MM.1S (cell line): ENCODE data around the gene GGN.
A peak's percentile ranks its signal among the peaks of the same experiment; 100 is the strongest.
"Not testable (repeated sequence)": the region's sequence is repeated elsewhere in the genome, so short reads cannot be mapped to it uniquely, and the experiment has no call there.

Experiments used
- DNase-seq: peaks from one replicate; pipeline ENCODE4 v3.0.0-alpha.2; 2015
- H2AFZ ChIP-seq: fragments of 300-600 bp; sonication (generic); 2 replicates; pipeline ENCODE4 v1.6.0; 2016; ENCODE audit warnings: antibody characterized with exemption, low read length
- H3F3A ChIP-seq: fragments of 300-600 bp; sonication (generic); 2 replicates; pipeline ENCODE4 v1.6.1; 2016; ENCODE audit warnings: mild to moderate bottlenecking, antibody characterized with exemption, low read length, moderate library complexity, mixed read lengths; ENCODE audit not compliant: insufficient read depth
- H3K27ac ChIP-seq: fragments of 300-600 bp; sonication (generic); 2 replicates; pipeline ENCODE4 v1.5.1; 2016; ENCODE audit warnings: mild to moderate bottlenecking, low read length
- H3K27me3 ChIP-seq: fragments of 300-600 bp; sonication (generic); replicated peaks from 2 replicates; pipeline ENCODE4 v1.6.0; 2016; ENCODE audit warnings: low read length; ENCODE audit not compliant: insufficient read depth
- H3K36me3 ChIP-seq: fragments of 300-600 bp; sonication (generic); replicated peaks from 2 replicates; pipeline ENCODE4 v1.6.1; 2016; ENCODE audit warnings: mild to moderate bottlenecking, low read length, mixed read lengths; ENCODE audit not compliant: insufficient read depth
- H3K4me1 ChIP-seq: fragments of 300-600 bp; sonication (generic); 2 replicates; pipeline ENCODE4 v1.6.1; 2016; ENCODE audit warnings: low read length, mixed read lengths
- H3K4me2 ChIP-seq: fragments of 300-600 bp; sonication (generic); 2 replicates; pipeline ENCODE4 v1.6.0; 2016; ENCODE audit warnings: low read depth, low read length
- H3K4me3 ChIP-seq: fragments of 300-600 bp; sonication (generic); 2 replicates; pipeline ENCODE4 v1.5.1; 2016; ENCODE audit warnings: low read length, mixed read lengths
- H3K79me2 ChIP-seq: fragments of 300-600 bp; sonication (generic); 2 replicates; pipeline ENCODE4 v1.6.1; 2016; ENCODE audit warnings: mixed run types, low read length, mixed read lengths
- H3K9ac ChIP-seq: fragments of 300-600 bp; sonication (generic); 2 replicates; pipeline ENCODE4 v1.6.1; 2016; ENCODE audit warnings: low read length, mixed read lengths
- H3K9me2 ChIP-seq: fragments of 300-600 bp; sonication (generic); replicated peaks from 2 replicates; pipeline ENCODE4 v1.6.1; 2016; ENCODE audit warnings: mild to moderate bottlenecking, low read length, mixed read lengths; ENCODE audit not compliant: insufficient read depth
- H3K9me3 ChIP-seq: fragments of 300-600 bp; sonication (generic); replicated peaks from 2 replicates; pipeline ENCODE4 v1.6.1; 2016; ENCODE audit warnings: mild to moderate bottlenecking, low read length, mixed read lengths; ENCODE audit not compliant: insufficient read depth
- H4K20me1 ChIP-seq: fragments of 300-600 bp; sonication (generic); 2 replicates; pipeline ENCODE4 v1.6.1; 2016; ENCODE audit warnings: mild to moderate bottlenecking, low read length, moderate library complexity, mixed read lengths; ENCODE audit not compliant: insufficient read depth
- EZH2 ChIP-seq: fragments of 300-600 bp; sonication (generic); optimal IDR thresholded peaks from 2 replicates; pipeline ENCODE3; 2017; ENCODE audit warnings: low read depth, mild to moderate bottlenecking, antibody characterized with exemption, low read length, mixed read lengths
- EZH2phosphoT487 ChIP-seq: fragments of 300-600 bp; sonication (generic); IDR thresholded peaks from 2 replicates; pipeline ENCODE4 v1.6.1; 2018; ENCODE audit warnings: antibody characterized with exemption, low read length
- TF ChIP-seq, protein P1 (sequence below): fragments of 300-600 bp; sonication (generic); IDR thresholded peaks from 2 replicates; pipeline ENCODE4 v1.5.1; 2016; ENCODE audit warnings: antibody characterized with exemption, low read length, mixed read lengths

The GGN gene

GRCh38 chr19:38370299-38370698 lies 17.5 kb downstream of the GGN start:
- no peak overlapping the region for H2AFZ ChIP-seq
- no peaks in the 10 kb centered on the region for H3F3A ChIP-seq
- H3K4me1 ChIP-seq: no peaks in the 10 kb centered on the region
- no peak overlapping the region for H3K4me3 ChIP-seq
- H3K9me3 ChIP-seq: no peaks in the 10 kb centered on the region
- TF ChIP-seq EZH2 (no peak), EZH2phosphoT487 (no peak)
- TF ChIP-seq, protein P1, sequence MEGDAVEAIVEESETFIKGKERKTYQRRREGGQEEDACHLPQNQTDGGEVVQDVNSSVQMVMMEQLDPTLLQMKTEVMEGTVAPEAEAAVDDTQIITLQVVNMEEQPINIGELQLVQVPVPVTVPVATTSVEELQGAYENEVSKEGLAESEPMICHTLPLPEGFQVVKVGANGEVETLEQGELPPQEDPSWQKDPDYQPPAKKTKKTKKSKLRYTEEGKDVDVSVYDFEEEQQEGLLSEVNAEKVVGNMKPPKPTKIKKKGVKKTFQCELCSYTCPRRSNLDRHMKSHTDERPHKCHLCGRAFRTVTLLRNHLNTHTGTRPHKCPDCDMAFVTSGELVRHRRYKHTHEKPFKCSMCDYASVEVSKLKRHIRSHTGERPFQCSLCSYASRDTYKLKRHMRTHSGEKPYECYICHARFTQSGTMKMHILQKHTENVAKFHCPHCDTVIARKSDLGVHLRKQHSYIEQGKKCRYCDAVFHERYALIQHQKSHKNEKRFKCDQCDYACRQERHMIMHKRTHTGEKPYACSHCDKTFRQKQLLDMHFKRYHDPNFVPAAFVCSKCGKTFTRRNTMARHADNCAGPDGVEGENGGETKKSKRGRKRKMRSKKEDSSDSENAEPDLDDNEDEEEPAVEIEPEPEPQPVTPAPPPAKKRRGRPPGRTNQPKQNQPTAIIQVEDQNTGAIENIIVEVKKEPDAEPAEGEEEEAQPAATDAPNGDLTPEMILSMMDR: no peak
- H3K4me2 ChIP-seq: no peak overlapping the region
- no peaks in the 10 kb centered on the region for H3K9me2 ChIP-seq
- H3K36me3 ChIP-seq: no peaks in the 10 kb centered on the region
- DNase-seq: no peak
- H3K27ac ChIP-seq: no peak overlapping the region
- no peak overlapping the region for H3K9ac ChIP-seq
- peaks cover 22% of the 10 kb centered on the region for H3K27me3 ChIP-seq
- H4K20me1 ChIP-seq: no peaks in the 10 kb centered on the region
- H3K79me2 ChIP-seq: peaks cover 7% of the 10 kb centered on the region

DNA sequence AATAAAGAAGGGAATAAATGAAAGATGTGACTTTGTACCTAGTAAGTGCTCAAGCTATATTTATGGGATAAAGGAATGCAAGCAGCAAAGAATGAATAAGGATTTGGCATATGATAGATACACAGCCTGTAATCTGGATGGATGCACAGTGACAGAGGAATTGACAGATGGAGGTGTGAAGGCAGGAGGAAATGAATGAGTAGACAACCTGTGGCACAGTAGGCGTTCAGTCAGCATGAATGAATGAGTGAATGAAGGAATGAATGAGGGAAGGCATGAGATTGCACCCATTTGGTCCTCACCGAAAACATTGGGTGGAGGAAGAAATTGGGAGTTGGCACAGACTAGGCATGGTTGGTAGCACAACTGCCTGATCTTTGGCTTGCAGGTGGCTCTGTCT lies 18.2 kb downstream of the GGN start:
- Histone ChIP-seq H3K9ac (no peak overlapping the region), H3K27ac (no peak overlapping the region), H3F3A (no peaks in the 10 kb centered on the region), H3K4me3 (no peak overlapping the region), H2AFZ (no peak overlapping the region), H4K20me1 (no peaks in the 10 kb centered on the region), H3K4me2 (no peak overlapping the region), H3K27me3 (peaks cover 29% of the 10 kb centered on the region), H3K9me2 (no peaks in the 10 kb centered on the region), H3K4me1 (no peaks in the 10 kb centered on the region), H3K36me3 (no peaks in the 10 kb centered on the region), H3K9me3 (no peaks in the 10 kb centered on the region), H3K79me2 (no peaks in the 10 kb centered on the region)
- no peak for TF ChIP-seq EZH2
- TF ChIP-seq, protein P1: no peak
- TF ChIP-seq EZH2phosphoT487: no peak
- DNase-seq: no peak

GRCh38 chr19:38367041-38367440 lies 20.8 kb downstream of the GGN start:
- TF ChIP-seq, protein P1: no peak
- no peak for TF ChIP-seq EZH2phosphoT487
- no peak for TF ChIP-seq EZH2
- Histone ChIP-seq H3K9ac (no peak overlapping the region), H3K4me3 (no peak overlapping the region), H3F3A (no peaks in the 10 kb centered on the region), H3K27ac (no peak overlapping the region), H3K36me3 (no peaks in the 10 kb centered on the region), H3K4me1 (no peaks in the 10 kb centered on the region), H2AFZ (no peak overlapping the region), H4K20me1 (no peaks in the 10 kb centered on the region), H3K27me3 (peaks cover 33% of the 10 kb centered on the region), H3K4me2 (no peak overlapping the region), H3K79me2 (no peaks in the 10 kb centered on the region), H3K9me3 (no peaks in the 10 kb centered on the region), H3K9me2 (no peaks in the 10 kb centered on the region)
- no peak for DNase-seq

DNA sequence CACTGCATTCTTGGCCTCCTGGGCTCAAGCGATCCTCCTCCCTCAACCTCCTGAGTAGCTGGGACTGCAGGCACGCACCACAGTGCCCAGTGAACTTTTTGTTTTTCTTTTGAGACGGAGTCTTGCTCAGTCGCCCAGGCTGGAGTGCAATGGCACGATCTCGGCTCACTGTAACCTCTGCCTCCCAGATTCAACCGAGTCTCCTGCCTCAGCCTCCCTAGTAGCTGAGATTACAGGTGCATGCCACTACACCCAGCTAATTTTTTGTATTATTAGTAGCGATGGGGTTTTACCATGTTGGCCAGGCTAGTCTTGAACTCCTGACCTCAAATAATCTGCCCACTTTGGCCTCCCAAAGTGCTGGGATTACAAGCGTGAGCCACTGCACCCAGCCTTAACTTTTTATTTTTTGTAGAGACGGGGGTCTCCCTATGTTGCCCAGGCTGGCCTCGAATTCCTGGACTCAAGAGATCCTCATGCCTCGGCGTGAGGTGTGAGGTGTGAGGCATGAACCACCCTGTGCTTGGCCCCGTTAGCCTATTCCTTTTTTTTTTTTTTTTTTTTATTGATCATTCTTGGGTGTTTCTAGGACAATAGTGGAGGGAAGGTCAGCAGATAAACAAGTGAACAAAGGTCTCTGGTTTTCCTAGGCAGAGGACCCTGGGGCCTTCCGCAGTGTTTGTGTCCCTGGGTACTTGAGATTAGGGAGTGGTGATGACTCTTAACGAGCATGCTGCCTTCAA lies 24.7 kb downstream of the GGN start:
- H3K36me3 ChIP-seq, H3K9me2 ChIP-seq, H4K20me1 ChIP-seq, H3F3A ChIP-seq, H3K4me1 ChIP-seq, H2AFZ ChIP-seq, H3K9ac ChIP-seq, H3K79me2 ChIP-seq, H3K27ac ChIP-seq, H3K9me3 ChIP-seq, DNase-seq: not testable (repeated sequence)
- Histone ChIP-seq H3K4me3 (peak overlapping the region; percentile 56), H3K4me2 (peak overlapping the region; percentile 88; the same call in 1 of the 2 replicates), H3K27me3 (peaks cover 61% of the 10 kb centered on the region)
